ENCODE data around the gene GGPS1. TPM values are rescaled to one million over a fixed set of nuclear protein-coding genes. Genes with fewer than 3 reads are reported as not detected.
A peak's percentile ranks its signal among the peaks of the same experiment; 100 is the strongest.

Gene GGPS1
- total and polyA plus RNA-seq, 2 of the 8 experiments (the other 6 are each of a cell fraction or from before 2014, with no cell fraction given), result 20.9 to 43.6 TPM

- TF ChIP-seq CBX5 (IDR thresholded peaks at IDR 0.05; ENCODE audit: low read depth, low read length), result no peak
- TF ChIP-seq, protein P1, sequence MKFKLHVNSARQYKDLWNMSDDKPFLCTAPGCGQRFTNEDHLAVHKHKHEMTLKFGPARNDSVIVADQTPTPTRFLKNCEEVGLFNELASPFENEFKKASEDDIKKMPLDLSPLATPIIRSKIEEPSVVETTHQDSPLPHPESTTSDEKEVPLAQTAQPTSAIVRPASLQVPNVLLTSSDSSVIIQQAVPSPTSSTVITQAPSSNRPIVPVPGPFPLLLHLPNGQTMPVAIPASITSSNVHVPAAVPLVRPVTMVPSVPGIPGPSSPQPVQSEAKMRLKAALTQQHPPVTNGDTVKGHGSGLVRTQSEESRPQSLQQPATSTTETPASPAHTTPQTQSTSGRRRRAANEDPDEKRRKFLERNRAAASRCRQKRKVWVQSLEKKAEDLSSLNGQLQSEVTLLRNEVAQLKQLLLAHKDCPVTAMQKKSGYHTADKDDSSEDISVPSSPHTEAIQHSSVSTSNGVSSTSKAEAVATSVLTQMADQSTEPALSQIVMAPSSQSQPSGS (IDR thresholded peaks at IDR 0.05; ENCODE audit: low read length), result 0 out of 2 replicates have a peak, but pooled peaks have one; percentile 17
- no peak for TF ChIP-seq NRF1 (IDR thresholded peaks at IDR 0.05; ENCODE audit: low read depth, low read length)
- TF ChIP-seq, protein P2, sequence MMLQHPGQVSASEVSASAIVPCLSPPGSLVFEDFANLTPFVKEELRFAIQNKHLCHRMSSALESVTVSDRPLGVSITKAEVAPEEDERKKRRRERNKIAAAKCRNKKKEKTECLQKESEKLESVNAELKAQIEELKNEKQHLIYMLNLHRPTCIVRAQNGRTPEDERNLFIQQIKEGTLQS (IDR thresholded peaks at IDR 0.05; ENCODE audit: insufficient read depth, low read depth, low read length), result 0 out of 2 replicates have a peak, but pooled peaks have one; percentile 24
- no peak for TF ChIP-seq HDAC2 (IDR thresholded peaks at IDR 0.05; ENCODE audit: borderline replicate concordance in 1 of 2, low read depth in 2 of 2, low read length in 2 of 2)
- TF ChIP-seq GTF2F1 (IDR thresholded peaks at IDR 0.05; ENCODE audit: borderline replicate concordance, low read depth, low read length), result no peak
- no peak for TF ChIP-seq FOSL1 (IDR thresholded peaks at IDR 0.05; ENCODE audit: insufficient read depth, low read depth, low read length)
- no peak for TF ChIP-seq SIX5 (IDR thresholded peaks at IDR 0.05; ENCODE audit: low read depth, low read length)
- TF ChIP-seq TAF1 (IDR thresholded peaks at IDR 0.05; ENCODE audit: low read depth, low read length), result peak; percentile 98
- TF ChIP-seq SIRT6 (IDR thresholded peaks at IDR 0.05; ENCODE audit: low read length), result no peak
- TF ChIP-seq CEBPB (IDR thresholded peaks at IDR 0.05; ENCODE audit: low read depth, low read length), result no peak
- TF ChIP-seq ASH2L (IDR thresholded peaks at IDR 0.05; ENCODE audit: low read length), result no peak
- TF ChIP-seq EP300 (IDR thresholded peaks at IDR 0.05; ENCODE audit: borderline replicate concordance in 1 of 2, low read depth in 2 of 2, low read length in 2 of 2), result peak in 1 of 2 experiments; percentile 6; a peak in 1 of 3 replicates
- no peak for TF ChIP-seq CHD2 (IDR thresholded peaks at IDR 0.05; ENCODE audit: low read length)
- TF ChIP-seq ZNF274 (IDR thresholded peaks at IDR 0.05; ENCODE audit: borderline replicate concordance, extremely low read depth, low read length), result no peak
- TF ChIP-seq TEAD4 (IDR thresholded peaks at IDR 0.05; ENCODE audit: low read depth, low read length), result peak; percentile 73
- no peak for TF ChIP-seq RXRA (IDR thresholded peaks at IDR 0.05; ENCODE audit: insufficient read depth, low read depth, low read length)
- TF ChIP-seq PHF8 (conservative IDR thresholded peaks at IDR 0.05; ENCODE audit: low read depth, low read length), result peak; percentile 91
- 0 out of 2 replicates have a peak, but pooled peaks have one; percentile 7 for TF ChIP-seq KDM1A (IDR thresholded peaks at IDR 0.05; ENCODE audit: borderline replicate concordance, low read length)
- peak; percentile 11; a peak in 2 of 4 replicates for TF ChIP-seq RAD21 (IDR thresholded peaks at IDR 0.05 in 1 of 2, conservative IDR thresholded peaks at IDR 0.05 in 1 of 2; ENCODE audit: low read depth in 2 of 2, low read length in 2 of 2)
- TF ChIP-seq BACH1 (IDR thresholded peaks at IDR 0.05; ENCODE audit: low read length), result no peak
Measured at GRCh38 chr1:235367000-235367908, 38.9 kb downstream of the GGPS1 start, which contains the start of gene TBCE (continued).

Data from H1 (cell line).